ENCODE data around the gene MYLK4. TPM values are rescaled to one million over a fixed set of nuclear protein-coding genes. Genes with fewer than 3 reads are reported as not detected.

The MYLK4 gene
- polyA plus RNA-seq, 12 donors = 5.8 to 20.3 (median 11.5) TPM; not detected in 1

DNA sequence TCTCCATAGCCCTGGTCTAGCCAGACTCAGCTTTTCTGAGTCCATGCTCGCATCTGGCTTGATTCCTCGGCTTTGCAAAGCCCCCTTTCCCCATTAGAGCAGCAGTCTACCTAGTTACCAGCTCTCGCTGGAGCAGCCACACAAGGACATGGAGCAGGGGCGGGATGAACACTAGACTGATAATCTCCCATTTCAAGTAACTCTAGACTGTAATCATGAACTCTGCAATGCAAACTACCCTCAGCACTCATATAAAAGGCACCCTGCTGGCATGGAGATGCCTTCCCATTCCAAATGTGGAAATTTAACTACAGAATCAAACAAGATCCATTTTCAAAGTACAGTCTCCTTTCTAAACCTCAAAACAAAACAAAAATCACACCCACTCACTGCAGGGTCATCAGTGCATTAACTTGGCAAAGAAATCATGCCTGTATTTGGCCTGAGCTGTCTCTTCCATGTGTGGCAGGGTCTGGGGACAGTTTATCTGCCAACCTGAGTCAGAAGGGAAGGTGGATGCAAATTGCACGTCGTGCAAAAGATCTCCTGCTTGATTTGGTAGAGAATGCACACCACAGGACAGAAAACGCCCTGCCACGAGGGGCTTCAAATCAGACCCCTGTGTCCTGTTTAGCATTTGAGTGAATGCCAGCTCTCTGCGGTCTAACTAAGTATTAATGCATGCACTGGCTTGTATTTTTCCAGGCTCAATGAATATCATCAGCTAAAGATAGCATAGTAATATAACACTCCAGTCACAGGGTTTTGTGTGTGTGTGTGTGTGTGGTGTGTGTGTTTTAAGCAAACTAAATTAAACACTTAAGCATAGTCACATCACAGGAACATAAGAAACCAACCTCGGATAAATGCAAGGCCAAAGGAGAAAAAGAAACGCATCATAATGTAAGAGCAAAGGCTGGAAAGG is 85.3 kb downstream of the MYLK4 start:
- DNase-seq = peak; percentile 15

DNA sequence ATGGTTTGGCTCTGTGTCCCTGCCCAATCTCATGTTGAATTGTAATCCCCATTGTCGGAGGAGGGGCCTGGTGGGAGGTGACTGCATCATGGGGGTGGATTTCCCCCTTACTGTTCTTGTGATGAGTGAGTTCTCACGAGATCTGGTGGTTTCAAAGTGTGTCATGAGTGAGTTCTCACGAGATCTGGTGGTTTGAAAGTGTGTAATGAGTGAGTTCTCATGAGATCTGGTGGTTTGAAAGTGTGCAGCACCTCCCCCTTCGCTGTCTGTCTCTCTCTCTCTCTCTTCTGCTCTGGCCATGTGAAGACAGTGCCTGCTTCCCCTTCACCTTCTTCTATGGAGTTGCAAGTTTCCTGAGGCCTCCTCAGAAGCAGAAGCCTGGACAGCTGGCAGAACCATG is 87.6 kb downstream of the MYLK4 start:
- DNase-seq = no peak

GRCh38 chr6:2661651-2662050 is 89.1 kb downstream of the MYLK4 start:
- DNase-seq = no peak

DNA sequence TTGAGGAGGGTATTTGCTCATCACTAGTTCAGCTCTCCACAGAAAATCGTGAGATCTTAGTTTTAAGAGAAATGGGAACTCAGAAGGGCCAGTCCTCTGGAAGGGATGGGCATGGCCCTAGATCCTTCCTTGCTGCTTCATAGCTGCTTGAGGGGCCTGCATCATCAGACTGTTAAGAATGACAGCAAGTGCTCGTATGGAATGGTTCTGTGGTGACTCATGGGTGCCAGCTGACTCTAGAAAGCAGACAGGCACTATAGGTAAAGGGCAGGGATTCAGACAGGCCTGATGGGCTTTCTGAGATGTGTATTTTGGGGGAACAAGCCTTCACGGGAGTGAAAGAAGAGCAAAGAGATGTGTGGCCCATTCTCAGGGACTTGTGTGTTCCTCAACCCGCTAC is 90.8 kb downstream of the MYLK4 start:
- no peak for DNase-seq

GRCh38 chr6:2659381-2659780 is 91.3 kb downstream of the MYLK4 start:
- no peak for DNase-seq

GRCh38 chr6:2658788-2659187 is 91.9 kb downstream of the MYLK4 start:
- no peak for DNase-seq

DNA sequence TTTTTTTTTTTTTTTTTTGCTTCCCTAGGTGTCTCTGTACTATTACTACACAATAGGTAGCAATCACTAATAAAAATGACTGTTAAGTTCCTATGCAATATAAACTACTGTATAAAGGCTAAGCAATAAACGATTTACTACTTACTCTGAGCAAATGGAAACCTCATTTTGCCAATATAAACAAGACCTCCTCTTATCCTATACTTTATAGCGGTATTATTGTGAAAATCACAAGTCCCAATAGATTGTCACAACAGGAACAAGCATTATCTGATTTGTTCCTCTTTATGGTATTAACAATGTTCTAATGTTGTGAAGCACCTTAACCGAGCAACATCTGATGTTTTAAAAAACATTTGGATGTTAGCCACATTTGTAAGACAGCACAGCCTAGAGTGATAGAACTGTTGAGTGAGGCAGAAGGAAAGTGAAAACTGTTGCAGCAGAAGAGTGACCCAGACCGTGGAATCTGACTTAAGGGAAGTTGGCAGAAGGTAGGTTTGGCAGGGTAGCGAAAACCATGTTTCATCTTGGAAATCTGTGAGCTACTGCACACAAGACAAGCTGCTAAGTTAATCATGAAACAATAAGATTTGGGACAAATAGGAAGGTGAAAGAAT is 94.2 kb downstream of the MYLK4 start:
- DNase-seq = no peak

DNA sequence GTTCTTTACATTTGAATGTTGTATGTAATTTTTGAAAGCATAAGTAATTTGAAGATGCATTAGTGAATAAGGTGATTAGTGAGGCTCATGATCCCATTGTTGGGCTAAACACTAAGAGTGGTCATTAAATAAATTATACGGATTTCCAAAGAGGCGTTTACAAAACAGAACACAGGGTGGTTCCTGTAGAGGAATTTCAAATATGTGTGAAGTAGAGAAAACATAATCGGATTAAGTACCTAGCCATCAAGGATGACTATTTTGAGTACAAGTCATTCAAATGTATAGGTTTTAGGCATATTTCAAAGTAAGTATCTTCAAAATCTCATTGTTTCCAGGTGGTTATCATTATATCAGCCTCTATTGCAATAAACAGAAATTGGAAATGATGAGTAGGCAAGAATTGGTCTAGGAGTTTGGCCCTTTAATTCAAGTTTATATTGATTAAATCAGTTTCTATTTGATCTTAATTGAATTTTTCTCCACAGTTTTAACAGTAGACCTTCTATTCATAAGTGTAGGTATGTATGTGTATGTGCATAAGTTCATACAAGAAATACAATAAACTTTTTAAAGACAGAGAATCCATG is 94.8 kb downstream of the MYLK4 start:
- DNase-seq = no peak

DNA sequence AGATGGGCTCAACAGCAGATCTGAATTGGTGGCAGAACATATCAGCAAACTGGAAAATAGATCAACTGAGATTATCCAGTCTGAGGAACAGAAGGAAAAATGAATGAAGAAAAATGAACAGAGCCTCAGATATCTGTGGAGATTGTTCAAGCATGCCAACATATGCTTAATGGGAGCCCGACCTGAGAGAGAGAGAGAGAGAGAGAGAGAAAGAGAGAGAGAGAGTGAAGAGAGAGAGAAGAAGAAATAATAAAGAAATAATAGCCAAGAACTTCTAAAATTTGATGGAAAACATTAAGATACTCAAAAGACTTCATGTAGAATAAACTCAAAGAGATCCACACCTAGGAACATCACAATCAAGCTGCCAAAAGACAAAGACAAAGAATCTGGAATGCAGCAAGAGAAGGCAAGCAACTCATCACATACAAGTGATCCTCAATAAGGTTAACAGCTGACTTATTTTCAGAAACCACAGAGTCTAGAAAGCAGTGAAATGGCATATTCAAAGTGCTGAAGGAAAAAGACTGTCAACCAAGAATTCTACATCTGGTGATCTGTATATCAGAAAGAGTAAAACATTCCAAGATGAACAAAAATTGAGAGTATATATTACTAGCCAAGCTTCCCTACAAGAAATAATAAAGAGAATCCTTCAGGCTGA is 97.2 kb downstream of the MYLK4 start:
- no peak for DNase-seq

DNA sequence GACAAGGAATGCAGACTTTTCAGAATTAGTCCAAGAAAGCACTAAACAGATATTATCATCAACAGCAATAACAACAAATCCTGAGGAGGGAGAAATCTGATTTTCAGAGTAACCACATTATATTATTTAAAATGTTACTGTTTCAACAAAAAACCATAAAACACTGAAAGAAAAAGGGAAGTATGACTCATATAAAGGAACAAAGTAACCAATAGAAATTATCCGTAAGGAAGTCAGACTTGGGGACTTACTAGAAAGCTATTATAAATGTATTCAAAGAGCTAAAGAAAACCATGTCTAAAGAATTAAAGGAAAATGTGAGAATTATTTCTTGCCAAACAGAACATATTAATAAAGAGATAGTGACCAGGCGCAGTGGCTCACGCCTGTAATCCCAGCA is 98.1 kb downstream of the MYLK4 start:
- no peak for DNase-seq

GRCh38 chr6:2651961-2652360 is 98.8 kb downstream of the MYLK4 start:
- no peak for DNase-seq

DNA sequence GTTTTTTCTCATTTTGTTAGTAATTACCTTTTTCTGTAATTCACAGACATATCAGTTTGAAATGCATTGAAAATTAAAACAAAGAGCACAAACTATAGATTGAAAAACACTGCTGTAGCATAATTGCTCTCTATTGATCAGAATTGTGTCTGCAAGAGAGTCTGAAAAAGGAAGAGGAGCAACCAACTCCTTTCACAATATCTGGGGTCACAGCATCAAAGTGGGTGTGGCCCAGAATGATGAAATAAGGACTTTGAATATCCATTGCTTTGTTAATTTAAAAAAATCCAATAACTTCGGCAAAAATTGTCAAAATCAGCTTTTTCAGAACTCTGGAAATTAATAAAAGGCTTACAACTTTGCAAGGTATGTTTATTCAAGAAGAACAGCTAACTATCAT is 99.2 kb downstream of the MYLK4 start:
- no peak for DNase-seq

DNA sequence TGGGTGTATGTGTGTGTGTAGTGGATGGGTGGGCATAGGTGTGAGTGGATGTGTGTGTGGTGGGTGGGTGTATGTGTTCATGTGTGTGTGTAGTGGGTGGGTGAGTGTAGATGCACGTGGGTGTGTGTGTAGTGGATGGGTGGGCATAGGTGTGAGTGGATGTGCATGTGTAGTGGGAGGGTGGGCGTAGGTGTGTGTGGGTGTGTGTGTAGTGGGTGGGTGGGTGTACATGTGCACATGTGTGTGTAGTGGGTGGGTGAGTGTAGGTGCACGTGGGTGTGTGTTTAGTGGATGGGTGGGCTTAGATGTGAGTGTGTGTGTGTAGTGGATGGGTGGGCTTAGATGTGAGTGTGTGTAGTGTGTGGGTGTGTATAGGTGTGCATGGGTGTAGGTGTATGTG is 104.4 kb downstream of the MYLK4 start:
- DNase-seq = no peak

DNA sequence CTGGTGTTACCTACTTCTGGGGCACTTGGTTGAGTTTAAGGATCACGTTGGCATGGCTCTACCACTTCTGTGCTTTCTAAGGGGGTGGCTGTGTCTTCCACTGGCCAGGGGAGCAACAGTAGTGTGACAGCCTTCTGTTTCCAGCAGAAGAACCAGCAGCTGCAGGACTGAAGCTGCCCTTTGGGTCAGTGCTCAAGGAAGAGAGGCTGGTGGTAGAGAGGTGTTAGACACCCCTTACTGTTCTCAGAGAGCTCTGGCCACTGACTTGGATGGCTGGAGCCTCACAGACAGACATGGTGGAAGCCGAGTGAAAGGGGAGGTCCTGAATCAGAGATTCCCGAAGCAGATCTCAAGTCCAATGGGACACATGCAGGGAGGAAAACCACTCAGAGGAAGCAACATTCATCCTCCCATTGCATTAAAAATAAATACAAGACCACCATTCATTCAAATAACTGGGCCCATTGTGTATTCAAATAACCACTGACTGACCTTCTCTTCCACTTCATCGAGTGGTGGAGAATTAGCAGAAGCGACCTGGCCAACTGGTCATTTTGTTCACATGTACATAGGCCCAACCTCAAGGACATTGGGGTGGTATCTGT is 106.7 kb downstream of the MYLK4 start:
- no peak for DNase-seq

- no peak for DNase-seq
These were observed 107.6 kb downstream of the MYLK4 start for GRCh38 chr6:2643130-2643529.

- no peak for DNase-seq
These were observed 109.5 kb downstream of the MYLK4 start for GRCh38 chr6:2641044-2641725.

- DNase-seq = no peak
These were observed 110.2 kb downstream of the MYLK4 start for GRCh38 chr6:2640551-2640950.

- DNase-seq = no peak
These were observed 110.8 kb downstream of the MYLK4 start for GRCh38 chr6:2639896-2640295.

DNA sequence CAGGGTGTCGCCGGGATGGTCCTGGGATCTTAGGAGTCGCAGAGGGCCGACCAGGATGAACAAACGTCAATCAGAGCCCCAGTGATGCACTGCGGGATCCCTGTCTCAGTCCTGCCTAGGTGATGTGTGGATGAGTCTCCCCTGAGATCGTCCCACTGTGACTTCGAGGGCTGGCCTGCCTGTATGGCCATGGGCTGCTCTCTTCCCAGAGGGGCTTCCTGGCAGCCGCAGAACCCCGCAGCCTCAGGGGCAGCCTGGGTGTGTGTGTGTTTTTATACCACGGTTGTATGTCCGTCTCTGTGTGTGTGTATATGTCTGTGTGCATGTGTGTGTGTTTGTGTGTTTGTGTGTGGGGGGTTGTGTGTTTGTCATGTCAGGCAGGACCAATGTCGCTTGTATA is 111.6 kb downstream of the MYLK4 start:
- no peak for DNase-seq

DNA sequence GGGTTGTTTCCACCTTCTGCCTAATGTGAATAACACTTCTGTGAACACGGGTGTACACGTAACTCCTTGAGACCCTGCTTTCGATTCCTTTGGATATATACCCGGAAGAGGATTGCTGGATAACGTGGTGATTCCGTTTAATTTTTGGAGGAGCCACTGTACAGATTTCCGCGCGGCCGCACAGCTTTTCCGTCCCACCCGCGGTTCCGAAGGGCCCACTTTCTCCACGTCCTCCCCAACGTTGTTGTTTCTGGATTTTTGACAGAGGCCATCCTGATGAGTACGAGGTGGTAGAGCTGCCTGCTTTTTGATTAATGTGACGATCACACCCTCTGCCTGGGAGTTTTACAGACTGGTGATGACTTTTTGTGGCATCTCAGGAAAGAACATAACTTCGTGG is 114.0 kb downstream of the MYLK4 start:
- no peak for DNase-seq

- no peak for DNase-seq
These were observed 114.8 kb downstream of the MYLK4 start for GRCh38 chr6:2635911-2636310.

All from muscle of arm (tissue), 12 donors.